Measurements from ENCODE around the gene RALY. TPM values are rescaled to one million over a fixed set of nuclear protein-coding genes. Genes with fewer than 3 reads are reported as not detected.

Gene RALY
- total RNA-seq, 1 donor from 2014 or later, result 104 TPM

- intact Hi-C loops (cut with micrococcal nuclease), result no loop called here
- DNase-seq, result no peak
- no peak for ATAC-seq
These were observed 9.5 kb upstream of the RALY start for GRCh38 chr20:33984182-33984719.

DNA sequence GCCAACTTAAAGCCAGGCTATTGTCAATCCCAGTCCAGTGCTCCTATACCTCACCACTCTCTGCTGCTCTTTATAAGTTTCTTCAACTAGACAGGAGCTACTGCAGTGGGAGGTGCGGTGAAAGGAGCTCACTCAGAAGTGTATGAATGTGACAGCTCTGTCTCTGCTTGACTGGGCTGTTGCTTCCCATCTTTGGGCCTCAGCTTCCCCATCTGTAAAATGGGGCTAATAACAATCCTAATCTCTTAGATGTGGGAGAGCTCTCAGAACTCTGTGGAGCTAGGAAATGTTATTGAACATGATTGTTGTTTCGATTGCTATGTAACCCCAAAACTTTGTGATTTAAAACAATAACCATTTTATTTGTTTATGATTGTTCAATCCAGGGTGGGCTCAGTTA, 8.4 kb upstream of the RALY start:
- DNase-seq, result no peak
- intact Hi-C loops (cut with micrococcal nuclease), result no loop called here
- ATAC-seq, result no peak

DNA sequence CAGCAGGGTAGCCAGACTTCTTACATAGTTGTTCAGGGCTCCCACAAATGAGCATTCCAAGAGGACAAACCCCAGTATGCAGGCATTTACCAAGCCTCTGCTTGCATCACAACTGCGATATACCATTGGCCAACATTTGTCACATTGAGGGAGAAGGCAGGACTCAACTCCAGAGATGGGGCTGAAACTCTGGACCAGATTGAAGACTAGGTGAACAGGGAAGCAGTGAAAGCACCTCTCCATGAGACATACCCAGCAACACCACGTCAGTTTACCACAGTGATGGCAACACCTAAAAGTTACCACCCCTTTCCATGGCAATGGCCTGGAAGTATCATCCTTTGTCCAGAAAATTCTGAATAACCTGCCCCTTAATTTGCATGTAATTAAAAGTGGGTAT, 7.9 kb upstream of the RALY start:
- no peak for ATAC-seq
- intact Hi-C loops (cut with micrococcal nuclease), result no loop called here
- DNase-seq, result no peak

DNA sequence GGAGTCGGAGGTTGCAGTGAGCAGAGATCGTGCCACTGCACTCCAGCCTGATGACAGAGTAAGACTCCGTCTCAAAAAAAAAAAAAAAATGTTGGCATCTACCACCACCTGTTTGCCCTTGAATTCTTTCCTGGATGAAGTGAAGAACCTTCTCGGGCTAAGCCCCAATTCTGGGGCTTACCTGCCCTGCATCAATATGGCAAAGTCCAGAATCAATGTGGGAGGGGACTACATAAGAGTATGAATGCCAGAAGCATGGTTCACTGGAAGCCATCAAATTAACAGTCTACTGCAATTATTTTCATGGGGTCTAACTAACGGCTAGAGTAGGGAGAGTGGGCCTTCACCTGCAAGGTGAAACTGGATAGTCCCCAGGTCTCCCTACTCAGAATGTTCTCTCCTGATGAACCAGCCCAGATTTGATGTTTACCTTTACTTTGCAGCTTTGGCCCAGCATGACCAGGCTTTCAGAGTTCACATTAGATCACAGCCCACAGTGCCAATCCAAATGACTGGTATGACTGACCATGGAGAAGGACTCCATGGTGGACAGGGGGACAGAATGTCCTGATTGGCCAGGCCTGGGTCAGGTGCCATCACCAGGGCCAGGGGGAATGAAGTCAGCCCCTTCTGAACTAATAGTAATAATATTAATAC, 7.0 kb upstream of the RALY start:
- DNase-seq (no peak), ATAC-seq (no peak)
- intact Hi-C loops (cut with micrococcal nuclease), result no loop called here

DNA sequence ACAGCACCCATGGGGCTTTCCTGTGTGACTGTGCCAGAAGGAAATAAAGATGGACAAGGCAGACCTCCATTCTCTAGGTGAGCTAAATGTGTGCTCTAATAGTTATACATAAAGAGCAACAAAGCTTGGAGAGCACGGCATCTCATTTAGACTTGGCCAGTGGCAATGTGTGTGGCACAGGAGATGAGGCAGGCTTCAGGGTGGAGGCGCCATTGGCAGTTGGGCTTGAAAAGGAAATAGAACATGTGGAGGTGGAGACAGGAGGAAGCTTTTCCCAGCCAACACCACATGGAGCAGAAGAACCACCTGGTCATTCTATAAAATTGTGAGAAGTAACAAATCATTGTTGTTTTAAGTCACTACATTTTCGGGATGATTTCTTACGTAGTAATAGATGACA, 3.6 kb upstream of the RALY start:
- intact Hi-C loops (cut with micrococcal nuclease), result no loop called here
- ATAC-seq (no peak), DNase-seq (no peak)

DNA sequence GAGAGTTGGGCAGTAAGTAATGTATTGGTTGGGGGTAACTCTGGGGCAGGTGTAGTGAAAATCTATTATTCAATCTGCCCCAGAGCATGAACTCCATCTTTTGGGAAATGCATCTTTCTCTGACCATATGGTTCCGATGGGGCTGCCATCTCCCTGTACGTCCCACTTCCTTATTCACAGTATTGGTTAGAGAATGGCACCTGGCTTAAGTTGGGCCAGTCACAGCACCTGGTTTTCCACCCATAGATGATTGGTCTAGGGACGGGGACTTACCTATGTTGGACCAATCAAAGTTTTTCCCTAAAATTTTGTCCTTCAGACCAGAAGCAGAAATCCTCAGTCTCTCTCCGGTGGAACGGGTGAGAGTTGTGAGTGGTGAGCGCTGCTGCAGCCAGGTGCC, 2.2 kb upstream of the RALY start:
- ATAC-seq, result no peak
- DNase-seq, result no peak
- intact Hi-C loops (cut with micrococcal nuclease), result no loop called here

DNA sequence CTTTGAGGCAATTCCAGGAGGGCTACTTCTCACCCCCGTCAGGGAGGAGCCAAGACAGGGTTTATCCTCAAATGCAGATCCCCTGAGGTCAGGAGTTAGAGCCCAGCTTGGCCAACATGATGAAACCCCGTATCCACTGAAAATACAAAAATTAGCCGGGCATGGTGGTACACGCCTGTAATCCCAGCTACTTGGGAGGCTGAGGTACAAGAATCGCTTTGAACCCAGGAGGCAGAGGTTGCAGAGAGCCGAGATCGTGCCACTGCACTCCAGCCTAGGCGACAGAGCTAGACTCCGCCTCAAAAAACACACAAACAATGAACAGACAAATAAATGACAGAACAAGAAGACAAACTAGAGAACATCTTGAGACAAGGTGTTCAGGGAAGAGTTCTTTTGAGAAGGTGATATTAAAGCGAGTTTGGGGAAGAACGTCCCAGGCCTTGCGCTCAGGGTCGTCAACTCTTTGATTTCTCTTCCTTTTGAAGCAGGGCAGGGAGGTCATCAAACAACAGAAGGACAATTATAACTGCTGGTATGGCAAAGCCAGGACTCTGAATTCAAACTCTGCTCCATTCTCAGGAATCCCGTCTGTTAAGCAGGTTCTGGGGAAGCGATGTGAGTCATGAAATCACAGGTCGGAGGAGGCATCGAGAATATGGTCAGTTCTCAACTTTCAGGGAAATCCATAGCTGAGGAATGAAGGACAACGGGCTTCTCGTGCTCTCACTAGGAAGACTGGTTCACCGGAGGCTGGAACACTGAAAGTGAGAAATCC, 1.4 kb upstream of the RALY start:
- no peak for ATAC-seq
- no peak for DNase-seq
- intact Hi-C loops (cut with micrococcal nuclease), result no loop called here

DNA sequence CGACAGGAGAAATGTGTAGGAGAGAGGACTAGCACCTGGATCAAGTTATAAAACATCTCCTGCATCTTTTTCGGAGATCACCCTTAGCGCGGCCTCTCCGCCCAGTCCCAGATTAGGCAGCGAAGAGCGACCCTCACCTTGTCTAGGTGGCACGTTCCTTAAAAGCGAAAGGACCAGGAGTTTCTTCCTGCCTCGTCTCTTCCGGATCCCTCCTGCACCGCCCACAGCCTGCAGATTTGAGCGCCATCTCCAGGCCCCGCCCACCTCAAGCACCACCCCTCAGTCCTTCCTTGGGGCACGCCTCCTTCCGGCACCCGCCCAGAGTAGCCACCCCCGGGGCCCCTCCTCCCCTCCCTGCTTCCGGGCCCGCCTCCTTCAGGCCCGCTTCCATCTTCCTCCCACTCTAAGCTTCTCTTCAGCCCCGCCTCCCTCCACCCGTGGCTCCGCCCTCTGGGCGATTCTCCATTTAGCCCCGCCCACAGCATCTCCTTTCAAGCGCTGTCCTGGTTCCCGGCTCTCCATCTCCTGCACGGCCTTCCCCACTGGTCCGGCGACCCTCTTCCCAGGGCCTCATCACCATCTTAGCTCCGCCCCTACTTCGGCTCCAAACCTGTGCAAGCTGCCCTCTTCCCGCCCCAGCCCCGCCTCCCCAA, 662 bp upstream of the RALY start:
- DNase-seq, result peak; percentile 99
- ATAC-seq, result peak; percentile 91
- intact Hi-C loops (cut with micrococcal nuclease), result no loop called here

- peak; percentile 62 for ATAC-seq
- peak; percentile 94 for DNase-seq
- intact Hi-C loops (cut with micrococcal nuclease), result no loop called here
These were observed 657 bp downstream of the RALY start for GRCh38 chr20:33994222-33994913.

GRCh38 chr20:33995053-33995831, 1.5 kb downstream of the RALY start:
- ATAC-seq (no peak), DNase-seq (no peak)
- intact Hi-C loops (cut with micrococcal nuclease), result no loop called here

- DNase-seq, result no peak
- intact Hi-C loops (cut with micrococcal nuclease), result no loop called here
- ATAC-seq, result no peak
These were observed 5.4 kb downstream of the RALY start for GRCh38 chr20:33999025-33999649.

DNA sequence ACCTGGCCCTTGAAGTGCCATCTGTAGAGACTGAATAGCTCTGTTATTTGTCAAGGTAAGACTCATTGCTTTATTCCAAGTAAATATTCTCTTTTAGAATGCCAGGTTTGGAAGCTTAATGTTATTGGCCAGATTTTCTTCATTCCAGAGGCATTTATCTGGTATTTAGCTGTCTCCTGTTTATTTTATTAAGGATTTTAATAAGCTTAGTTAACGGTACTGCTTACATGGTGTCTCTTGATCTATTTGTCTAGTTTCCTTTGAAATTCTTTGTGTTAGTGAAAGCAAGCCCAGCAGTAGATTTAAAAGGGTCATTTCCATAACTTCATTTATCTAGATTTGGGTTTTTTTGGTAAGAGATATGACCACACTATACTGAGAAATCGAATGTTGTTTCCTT, 7.7 kb downstream of the RALY start:
- intact Hi-C loops (cut with micrococcal nuclease), result loop anchor here (10.0 kb wide), 1 partner anchor 53 kb away; no protein-coding TSS in a partner anchor
- DNase-seq, result no peak
- no peak for ATAC-seq

- no peak for ATAC-seq
- no peak for DNase-seq
- intact Hi-C loops (cut with micrococcal nuclease), result loop anchor here (10.0 kb wide), 1 partner anchor 51 kb away; no protein-coding TSS in a partner anchor
These were observed 10.5 kb downstream of the RALY start for GRCh38 chr20:34004227-34004626.

- ATAC-seq, result no peak
- intact Hi-C loops (cut with micrococcal nuclease), result loop anchor here (10.0 kb wide), 1 partner anchor 50 kb away; no protein-coding TSS in a partner anchor
- DNase-seq, result no peak
These were observed 11.2 kb downstream of the RALY start for GRCh38 chr20:34004790-34005457.

DNA sequence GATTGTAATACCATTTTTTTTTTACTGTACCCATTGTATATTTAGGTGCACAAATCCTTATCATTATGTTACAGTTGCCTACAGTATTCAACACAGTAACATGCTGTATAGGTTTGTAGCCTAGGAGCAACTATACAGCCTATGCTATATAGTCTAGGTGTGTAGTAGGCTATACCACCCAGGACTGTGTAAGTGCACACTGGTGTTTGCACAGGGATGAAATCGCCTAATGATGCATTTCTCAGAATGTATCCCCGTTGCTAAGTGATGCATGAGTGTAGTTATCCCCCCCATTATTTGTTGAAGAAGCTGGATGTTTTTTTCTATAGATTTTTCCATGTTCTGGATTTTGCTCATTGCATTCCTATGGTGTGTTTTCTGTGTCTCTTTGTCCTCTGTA, 12.9 kb downstream of the RALY start:
- intact Hi-C loops (cut with micrococcal nuclease), result loop anchor here (10.0 kb wide), 1 partner anchor 48 kb away; no protein-coding TSS in a partner anchor
- DNase-seq (no peak), ATAC-seq (no peak)

DNA sequence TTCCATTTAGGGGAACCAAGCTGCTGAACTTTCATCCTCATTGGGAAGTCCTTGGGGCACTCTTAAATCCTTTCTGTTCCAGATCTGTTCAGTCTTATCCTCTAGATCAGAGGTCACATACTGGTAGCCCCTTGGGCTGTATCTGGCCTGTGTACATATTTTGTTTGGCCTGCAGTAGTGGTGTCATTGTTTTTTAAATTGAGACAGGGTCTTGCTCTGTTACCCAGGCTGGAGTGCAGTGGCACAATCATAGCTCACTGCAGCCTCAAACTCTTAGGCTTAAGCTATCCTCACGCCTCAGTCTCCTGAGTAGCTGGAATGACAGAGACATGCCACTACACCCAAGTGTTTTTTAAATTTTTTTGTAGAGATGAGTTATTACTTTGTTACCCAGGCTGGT, 14.8 kb downstream of the RALY start:
- intact Hi-C loops (cut with micrococcal nuclease), result loop anchor here (10.0 kb wide), 1 partner anchor 46 kb away; no protein-coding TSS in a partner anchor
- no peak for ATAC-seq
- no peak for DNase-seq

GRCh38 chr20:34010405-34010931, 16.8 kb downstream of the RALY start:
- intact Hi-C loops (cut with micrococcal nuclease), result no loop called here
- ATAC-seq (peak; percentile 22), DNase-seq (no peak)

All from left ventricle myocardium superior (tissue), 1 donor.